HCT116 (cell line): ENCODE measurements around the gene KCNK10.

Experiments used
- CTCF ChIP-seq, 3 experiments: fragments of 200-600 bp in 1 of 3; sonication (generic) in 1 of 3; IDR thresholded peaks in 2 of 3; conservative IDR thresholded peaks in 1 of 3; 2 replicates each; pipeline ENCODE4 v1.5.1; 2012 to 2017; ENCODE audit warnings: low read depth in 2 of 3, low read length in 2 of 3, antibody characterized with exemption in 1 of 3, borderline replicate concordance in 1 of 3, control low read depth in 1 of 3, mild to moderate bottlenecking in 1 of 3, mixed read lengths in 1 of 3, mixed run types in 1 of 3, moderate library complexity in 1 of 3; ENCODE audit not compliant: insufficient read depth in 1 of 3
- EGR1 ChIP-seq: IDR thresholded peaks from 2 replicates; pipeline ENCODE4 v1.6.1; 2012; ENCODE audit warnings: low read depth
- EZH2 ChIP-seq: fragments of 200-600 bp; sonication (generic); IDR thresholded peaks from 2 replicates; pipeline ENCODE4 v1.6.1; 2017; ENCODE audit warnings: antibody characterized with exemption, mixed run types
- SRF ChIP-seq: IDR thresholded peaks from 2 replicates; pipeline ENCODE4 v1.6.1; 2012; ENCODE audit warnings: low read depth
- YY1 ChIP-seq: IDR thresholded peaks from 2 replicates; pipeline ENCODE4 v1.6.1; 2011; ENCODE audit warnings: low read length, low read depth, moderate library complexity, mild to moderate bottlenecking; ENCODE audit not compliant: insufficient replicate concordance; ENCODE audit errors: extremely low read depth

DNA sequence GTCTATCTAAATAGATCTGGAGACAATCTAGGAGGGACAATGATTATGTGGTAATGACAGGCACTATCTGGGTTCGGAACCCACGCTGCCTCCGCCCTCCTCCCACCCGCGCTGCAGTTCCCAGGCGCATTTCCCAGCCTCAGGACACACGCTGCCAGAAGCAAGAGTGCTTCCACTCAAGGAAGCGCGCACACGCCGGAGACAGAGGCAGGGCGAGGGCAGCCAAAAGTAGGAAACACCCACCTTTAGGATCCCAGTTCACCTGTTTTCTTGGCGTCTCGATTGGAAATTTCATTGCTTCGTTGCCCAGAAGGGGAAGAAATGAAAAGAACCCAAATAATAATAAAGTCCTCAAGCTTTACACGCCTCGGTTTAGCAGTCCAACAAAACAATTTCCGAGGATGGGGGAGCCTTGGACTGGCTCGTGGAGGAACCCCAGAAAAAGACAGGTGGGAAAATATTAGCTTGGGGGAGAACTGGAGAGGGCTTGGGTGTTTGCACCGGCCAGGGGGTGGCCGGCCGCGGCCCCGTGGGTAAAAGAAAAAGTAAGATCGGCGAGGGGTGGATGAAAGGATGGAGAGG, 474 bp downstream of the KCNK10 start:
- TF ChIP-seq CTCF (IDR thresholded peaks at IDR 0.05 in 2 of 3, conservative IDR thresholded peaks at IDR 0.05 in 1 of 3; ENCODE audit: borderline replicate concordance in 1 of 3, insufficient read depth in 1 of 3, low read depth in 2 of 3, low read length in 2 of 3) (no peak), SRF (no peak), YY1 (no peak), EGR1 (no peak), EZH2 (no peak)
